Prostate gland (tissue), 2 donors: Measurements from ENCODE around the gene RET. TPM values are rescaled to one million over a fixed set of nuclear protein-coding genes. Genes with fewer than 3 reads are reported as not detected.
A peak's percentile ranks its signal among the peaks of the same experiment; 100 is the strongest.

Source experiments
- DNase-seq: peaks from one replicate; pipeline ENCODE4 v3.0.0-alpha.2; 2019; ENCODE audit warnings: low spot score
- H3K27ac ChIP-seq, 2 donors: fragments of 200-600 bp; sonication (generic); 2 replicates each; pipeline ENCODE4 v1.5.1; 2017 to 2019
- H3K27me3 ChIP-seq: fragments of 200-600 bp; sonication (generic); replicated peaks from 2 replicates; pipeline ENCODE4 v1.5.1; 2019; ENCODE audit not compliant: insufficient read depth
- H3K36me3 ChIP-seq, 2 donors: fragments of 200-600 bp; sonication (generic); 1 replicate in 1 of 2; 2 replicates in 1 of 2; pipeline versions ENCODE4 v1.5.1 to v1.8.1; 2017 to 2019
- H3K4me1 ChIP-seq: fragments of 200-600 bp; sonication (generic); replicated peaks from 2 replicates; pipeline ENCODE4 v1.5.1; 2019
- H3K4me3 ChIP-seq, 2 donors: fragments of 200-600 bp; sonication (generic); 2 replicates each; pipeline ENCODE4 v1.5.1; 2017 to 2019
- H3K9me3 ChIP-seq: fragments of 200-600 bp; sonication (generic); 2 replicates; pipeline ENCODE4 v1.5.1; 2017
- CTCF ChIP-seq, 4 experiments: fragments of 200-600 bp in 2 of 4; fragments of 450-650 bp in 2 of 4; sonication (generic) in 2 of 4; IDR thresholded peaks; 1 replicate in 3 of 4; 2 replicates in 1 of 4; pipeline ENCODE4 v1.5.1; 2016 to 2019; ENCODE audit warnings: antibody characterized with exemption in 4 of 4, mild to moderate bottlenecking in 2 of 4, moderate library complexity in 2 of 4
- POLR2A ChIP-seq: fragments of 450-650 bp; IDR thresholded peaks from one replicate; pipeline ENCODE4 v1.6.1; 2016; ENCODE audit warnings: antibody characterized with exemption, mild to moderate bottlenecking
- POLR2AphosphoS5 ChIP-seq: sonication (generic); formaldehyde crosslinking; IDR thresholded peaks from one replicate; pipeline ENCODE4 v1.6.1; 2017; ENCODE audit warnings: antibody characterized with exemption
- WGBS: methylation state at CpG from one replicate; pipeline ENCODE4 v1.1.5; 2018; 5-methylcytosine and 5-hydroxymethylcytosine counted together
- intact Hi-C: fragments of 100-400 bp; cut with DNase I; formaldehyde crosslinking; loops from one replicate; pipeline ENCODE4 v1.14.2; 2022
- total RNA-seq, 2 donors: library from RNA; depleted of rRNA; stranded (reverse); fragments of >200 nt; gene quantifications; one replicate each; pipeline ENCODE4 v1.1.0, GENCODE V29; 2016

The RET gene
- total RNA-seq, 2 donors from 2014 or later = 3.6 to 8.7 TPM

- intact Hi-C loops = no loop called here
- WGBS = 86% methylated on average over 19 of the region's 19 CpGs
- Histone ChIP-seq H3K36me3 (no peaks in the 10 kb centered on the region), H3K27me3 (no peaks in the 10 kb centered on the region), H3K9me3 (no peaks in the 10 kb centered on the region), H3K4me1 (no peaks in the 10 kb centered on the region), H3K27ac (no peak overlapping the region), H3K4me3 (no peak overlapping the region)
- no peak for DNase-seq
- no peak for TF ChIP-seq POLR2AphosphoS5
- TF ChIP-seq POLR2A = no peak
- no peak for TF ChIP-seq CTCF (IDR thresholded peaks at IDR 0.05)
These were observed 25.4 kb downstream of the RET start for GRCh38 chr10:43102063-43102828.

- Histone ChIP-seq H3K9me3 (no peaks in the 10 kb centered on the region), H3K4me1 (no peaks in the 10 kb centered on the region), H3K27ac (no peak overlapping the region), H3K36me3 (no peaks in the 10 kb centered on the region), H3K4me3 (peak overlapping the region; percentile 43 to 45), H3K27me3 (no peaks in the 10 kb centered on the region)
- peak; percentile 98 to 99 (median 99) for TF ChIP-seq CTCF (IDR thresholded peaks at IDR 0.05)
- no peak for TF ChIP-seq POLR2A
- peak; percentile 59 for TF ChIP-seq POLR2AphosphoS5
- 3% methylated on average over 69 of the region's 71 CpGs for WGBS
- intact Hi-C loops = loop anchor here (2.0 to 5.0 kb wide), 2 partner anchors 233 to 353 kb away; no protein-coding TSS in a partner anchor
- peak; percentile 55 for DNase-seq
These were observed 28.5 kb downstream of the RET start for GRCh38 chr10:43105102-43105955.

GRCh38 chr10:43105956-43106229 is 29.0 kb downstream of the RET start:
- no peak for TF ChIP-seq CTCF (IDR thresholded peaks at IDR 0.05)
- no peak for TF ChIP-seq POLR2A
- no peak for TF ChIP-seq POLR2AphosphoS5
- 53% methylated on average over 7 of the region's 7 CpGs for WGBS
- DNase-seq = no peak
- no peaks in the 10 kb centered on the region for H3K27me3 ChIP-seq
- no peaks in the 10 kb centered on the region for H3K9me3 ChIP-seq
- no peak overlapping the region for H3K4me3 ChIP-seq
- no peaks in the 10 kb centered on the region for H3K36me3 ChIP-seq
- no peaks in the 10 kb centered on the region for H3K4me1 ChIP-seq
- H3K27ac ChIP-seq = no peak overlapping the region
- intact Hi-C loops = loop anchor here (2.0 to 5.0 kb wide), 3 partner anchors 233 to 354 kb away; no protein-coding TSS in a partner anchor

- H3K4me3 ChIP-seq = no peak overlapping the region
- intact Hi-C loops = loop anchor here (2.0 to 5.0 kb wide), 2 partner anchors 240 to 354 kb away; no protein-coding TSS in a partner anchor
- DNase-seq = no peak
- no peak for TF ChIP-seq CTCF (IDR thresholded peaks at IDR 0.05)
- 87% methylated on average over 24 of the region's 28 CpGs for WGBS
- no peaks in the 10 kb centered on the region for H3K4me1 ChIP-seq
- no peaks in the 10 kb centered on the region for H3K9me3 ChIP-seq
- H3K27ac ChIP-seq = no peak overlapping the region
- H3K36me3 ChIP-seq = no peaks in the 10 kb centered on the region
- H3K27me3 ChIP-seq = no peaks in the 10 kb centered on the region
These were observed 29.6 kb downstream of the RET start for GRCh38 chr10:43106256-43107091.
